ENCODE measurements around the gene TRAPPC3L. TPM values are rescaled to one million over a fixed set of nuclear protein-coding genes. Genes with fewer than 3 reads are reported as not detected.

The TRAPPC3L gene
- total RNA-seq, 2 experiments from 2014 or later: not detected

DNA sequence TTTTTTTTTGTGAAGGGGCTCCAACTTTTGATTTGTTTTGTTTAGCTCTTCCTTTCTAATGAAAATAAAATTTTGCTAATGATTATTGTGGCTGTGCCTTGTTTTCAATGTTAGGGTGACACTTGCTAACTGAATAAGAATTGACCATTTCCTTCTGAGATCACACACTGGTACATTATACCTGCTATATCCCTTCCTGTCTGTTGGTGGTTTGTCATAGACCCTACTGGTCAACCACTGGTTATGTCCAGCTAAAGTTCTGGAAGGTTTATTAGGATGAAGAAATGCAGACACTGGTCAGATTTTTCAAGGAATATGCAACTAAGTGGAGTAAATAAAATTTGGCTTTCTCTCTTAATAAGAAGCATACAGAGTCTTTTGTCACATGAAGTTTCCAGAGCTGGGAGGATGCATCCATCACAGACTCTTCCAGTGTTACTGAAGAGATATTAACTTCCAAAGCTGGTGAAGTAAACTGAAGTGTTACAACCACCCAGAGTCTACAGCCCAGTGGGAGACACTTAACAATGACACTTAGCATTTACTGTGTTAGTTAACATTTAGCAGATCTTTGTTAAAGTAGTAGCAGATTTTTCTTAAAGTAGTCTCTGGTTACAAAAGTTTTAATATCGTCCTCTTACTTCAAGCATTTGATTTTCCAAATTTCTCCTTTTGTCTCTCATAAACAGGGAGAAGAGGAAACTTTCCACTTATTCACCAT lies 53.7 kb downstream of the TRAPPC3L start:
- H3K27ac Mint-ChIP-seq: no peak overlapping the region
- H3K4me3 Mint-ChIP-seq: no peak overlapping the region
- DNase-seq: no peak
- H3K27me3 Mint-ChIP-seq: peaks cover 18% of the 10 kb centered on the region
- no peak for ATAC-seq (ENCODE audit: low read depth)
- POLR2A ChIA-PET: interaction anchor here (0.6 kb wide), 1 partner anchor 198 kb away, joined by 3 read pairs; no protein-coding TSS in a partner anchor
- no peaks in the 10 kb centered on the region for H3K9me3 Mint-ChIP-seq
- H3K4me1 Mint-ChIP-seq: no peaks in the 10 kb centered on the region
- peaks cover 2% of the 10 kb centered on the region for H3K36me3 Mint-ChIP-seq

GRCh38 chr6:116485559-116486184 lies 59.8 kb downstream of the TRAPPC3L start:
- Mint-ChIP-seq H3K27me3 (peaks cover 40% of the 10 kb centered on the region), H3K4me3 (no peak overlapping the region), H3K27ac (no peak overlapping the region), H3K4me1 (no peaks in the 10 kb centered on the region), H3K9me3 (no peaks in the 10 kb centered on the region), H3K36me3 (peaks cover 2% of the 10 kb centered on the region)
- ATAC-seq (ENCODE audit: low read depth): no peak
- POLR2A ChIA-PET: no interaction called here
- DNase-seq: no peak

GRCh38 chr6:116483616-116484015 lies 61.9 kb downstream of the TRAPPC3L start:
- ATAC-seq (ENCODE audit: low read depth) (no peak), DNase-seq (no peak)
- H3K4me3 Mint-ChIP-seq: no peak overlapping the region
- peaks cover under 1% of the 10 kb centered on the region for H3K4me1 Mint-ChIP-seq
- H3K27me3 Mint-ChIP-seq: peaks cover 35% of the 10 kb centered on the region
- H3K36me3 Mint-ChIP-seq: peaks cover under 1% of the 10 kb centered on the region
- H3K27ac Mint-ChIP-seq: no peak overlapping the region
- POLR2A ChIA-PET: no interaction called here
- H3K9me3 Mint-ChIP-seq: peaks cover 1% of the 10 kb centered on the region

- no peak for ATAC-seq (ENCODE audit: low read depth)
- peaks cover 2% of the 10 kb centered on the region for H3K4me1 Mint-ChIP-seq
Measured at GRCh38 chr6:116482780-116483179, 62.7 kb downstream of the TRAPPC3L start.

GRCh38 chr6:116476002-116476678 lies 69.3 kb downstream of the TRAPPC3L start:
- H3K36me3 Mint-ChIP-seq: peaks cover 6% of the 10 kb centered on the region
- peaks cover 24% of the 10 kb centered on the region for H3K27me3 Mint-ChIP-seq
- ATAC-seq (ENCODE audit: low read depth) (peak; percentile 100), DNase-seq (no peak)
- H3K4me1 Mint-ChIP-seq: peaks cover 23% of the 10 kb centered on the region
- POLR2A ChIA-PET: no interaction called here
- peaks cover 5% of the 10 kb centered on the region for H3K9me3 Mint-ChIP-seq
- peak overlapping the region; percentile 37 for H3K27ac Mint-ChIP-seq
- H3K4me3 Mint-ChIP-seq: peak overlapping the region; percentile 52

More at GRCh38 chr6:116482780-116483179, 62.7 kb downstream of the TRAPPC3L start:
- Mint-ChIP-seq H3K9me3 (peaks cover 3% of the 10 kb centered on the region), H3K36me3 (peaks cover 2% of the 10 kb centered on the region), H3K27ac (no peak overlapping the region), H3K4me3 (no peak overlapping the region), H3K27me3 (peaks cover 41% of the 10 kb centered on the region)
- DNase-seq: no peak
- POLR2A ChIA-PET: no interaction called here

GRCh38 chr6:116475141-116475540 lies 70.3 kb downstream of the TRAPPC3L start:
- peaks cover 6% of the 10 kb centered on the region for H3K36me3 Mint-ChIP-seq
- ATAC-seq (ENCODE audit: low read depth) (no peak), DNase-seq (no peak)
- H3K9me3 Mint-ChIP-seq: peaks cover 5% of the 10 kb centered on the region
- POLR2A ChIA-PET: no interaction called here
- H3K4me3 Mint-ChIP-seq: peak overlapping the region; percentile 29
- peaks cover 24% of the 10 kb centered on the region for H3K27me3 Mint-ChIP-seq
- H3K27ac Mint-ChIP-seq: peak overlapping the region; percentile 37
- H3K4me1 Mint-ChIP-seq: peaks cover 23% of the 10 kb centered on the region

GRCh38 chr6:116472706-116473105 lies 72.8 kb downstream of the TRAPPC3L start:
- DNase-seq (no peak), ATAC-seq (ENCODE audit: low read depth) (no peak)
- peaks cover 19% of the 10 kb centered on the region for H3K27me3 Mint-ChIP-seq
- POLR2A ChIA-PET: no interaction called here
- peaks cover 2% of the 10 kb centered on the region for H3K9me3 Mint-ChIP-seq
- peaks cover 4% of the 10 kb centered on the region for H3K36me3 Mint-ChIP-seq
- H3K4me1 Mint-ChIP-seq: peaks cover 21% of the 10 kb centered on the region
- H3K4me3 Mint-ChIP-seq: no peak overlapping the region
- H3K27ac Mint-ChIP-seq: no peak overlapping the region

DNA sequence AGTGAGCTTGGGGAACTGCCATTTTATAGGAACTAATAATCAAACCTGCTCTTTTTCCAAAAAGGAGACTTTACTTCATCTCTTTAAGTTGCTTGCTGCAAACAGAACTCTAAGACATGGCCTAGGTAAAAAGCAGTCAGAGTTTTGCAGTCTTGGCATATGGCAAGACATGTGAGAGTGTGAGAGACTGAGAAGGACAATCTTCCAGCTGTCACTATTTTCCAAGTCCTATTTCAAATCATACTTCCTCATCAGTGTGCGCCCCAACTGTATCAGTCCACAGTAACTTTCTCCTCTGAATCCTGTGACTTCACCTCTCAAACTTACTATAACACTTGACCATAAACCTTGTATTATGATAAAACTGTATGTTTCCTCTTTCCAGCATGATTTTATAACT lies 74.0 kb downstream of the TRAPPC3L start:
- H3K9me3 Mint-ChIP-seq: no peaks in the 10 kb centered on the region
- no peak overlapping the region for H3K4me3 Mint-ChIP-seq
- H3K27ac Mint-ChIP-seq: no peak overlapping the region
- H3K36me3 Mint-ChIP-seq: peaks cover 4% of the 10 kb centered on the region
- ATAC-seq (ENCODE audit: low read depth) (no peak), DNase-seq (no peak)
- H3K4me1 Mint-ChIP-seq: peaks cover 19% of the 10 kb centered on the region
- POLR2A ChIA-PET: no interaction called here
- peaks cover 18% of the 10 kb centered on the region for H3K27me3 Mint-ChIP-seq

DNA sequence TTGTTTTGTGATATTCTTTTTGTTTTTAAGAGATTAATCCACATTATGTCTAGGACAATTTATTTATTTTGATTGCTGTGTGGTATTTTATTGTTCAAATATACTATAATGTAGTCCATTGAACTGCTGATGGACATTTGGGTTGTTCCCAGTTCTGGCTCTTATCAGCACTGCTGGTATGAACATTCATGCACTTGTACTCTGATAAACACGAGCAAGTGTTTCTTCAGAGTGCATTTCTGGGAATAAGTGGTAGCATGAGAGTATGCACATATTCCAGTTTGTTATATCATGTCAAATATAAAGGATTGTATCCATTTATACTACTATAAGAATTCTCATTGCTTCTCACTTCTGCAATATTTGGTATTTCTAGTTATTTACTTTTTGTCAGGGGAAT lies 77.2 kb downstream of the TRAPPC3L start:
- Mint-ChIP-seq H3K4me1 (peaks cover 12% of the 10 kb centered on the region), H3K36me3 (peaks cover 6% of the 10 kb centered on the region)
- POLR2A ChIA-PET: no interaction called here

GRCh38 chr6:116467514-116467913 lies 78.0 kb downstream of the TRAPPC3L start:
- ATAC-seq (ENCODE audit: low read depth) (no peak), DNase-seq (no peak)
- Mint-ChIP-seq H3K4me3 (no peak overlapping the region), H3K9me3 (no peaks in the 10 kb centered on the region), H3K27ac (no peak overlapping the region), H3K36me3 (peaks cover 6% of the 10 kb centered on the region), H3K4me1 (peaks cover 14% of the 10 kb centered on the region), H3K27me3 (peaks cover 25% of the 10 kb centered on the region)
- POLR2A ChIA-PET: no interaction called here

More for the DNA sequence above, 77.2 kb downstream of the TRAPPC3L start:
- no peak for ATAC-seq (ENCODE audit: low read depth)
- Mint-ChIP-seq H3K9me3 (no peaks in the 10 kb centered on the region), H3K27me3 (peaks cover 19% of the 10 kb centered on the region), H3K27ac (no peak overlapping the region), H3K4me3 (no peak overlapping the region)
- DNase-seq: no peak

DNA sequence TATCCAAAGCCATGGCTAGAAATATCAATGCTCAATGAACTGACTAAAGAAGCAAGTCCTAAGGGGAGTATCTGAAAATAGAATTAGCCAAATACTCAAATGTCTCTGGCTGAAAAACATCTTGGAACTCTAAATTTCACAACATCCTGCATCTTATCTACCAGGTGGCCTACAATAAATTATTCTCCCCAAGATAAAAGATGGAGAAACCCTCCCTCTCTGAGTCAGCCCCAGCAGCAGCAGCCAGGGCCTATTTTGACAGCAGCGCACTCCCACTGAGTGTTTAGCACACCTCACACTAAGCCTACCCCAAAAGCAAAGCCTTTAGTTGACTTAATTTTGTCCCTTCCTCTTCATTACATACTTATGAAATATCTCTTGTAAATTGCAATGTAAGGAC lies 78.4 kb downstream of the TRAPPC3L start:
- POLR2A ChIA-PET: no interaction called here
- ATAC-seq (ENCODE audit: low read depth): no peak
- Mint-ChIP-seq H3K4me1 (peaks cover 15% of the 10 kb centered on the region), H3K27ac (no peak overlapping the region), H3K27me3 (peaks cover 27% of the 10 kb centered on the region), H3K4me3 (no peak overlapping the region), H3K9me3 (no peaks in the 10 kb centered on the region), H3K36me3 (peaks cover 6% of the 10 kb centered on the region)
- no peak for DNase-seq

- Mint-ChIP-seq H3K4me3 (peak overlapping the region; percentile 16), H3K4me1 (peaks cover 28% of the 10 kb centered on the region), H3K27ac (no peak overlapping the region), H3K27me3 (peaks cover 24% of the 10 kb centered on the region), H3K9me3 (no peaks in the 10 kb centered on the region), H3K36me3 (peaks cover 6% of the 10 kb centered on the region)
- DNase-seq (no peak), ATAC-seq (ENCODE audit: low read depth) (no peak)
- POLR2A ChIA-PET: no interaction called here
Measured at GRCh38 chr6:116465246-116465645, 80.2 kb downstream of the TRAPPC3L start.

DNA sequence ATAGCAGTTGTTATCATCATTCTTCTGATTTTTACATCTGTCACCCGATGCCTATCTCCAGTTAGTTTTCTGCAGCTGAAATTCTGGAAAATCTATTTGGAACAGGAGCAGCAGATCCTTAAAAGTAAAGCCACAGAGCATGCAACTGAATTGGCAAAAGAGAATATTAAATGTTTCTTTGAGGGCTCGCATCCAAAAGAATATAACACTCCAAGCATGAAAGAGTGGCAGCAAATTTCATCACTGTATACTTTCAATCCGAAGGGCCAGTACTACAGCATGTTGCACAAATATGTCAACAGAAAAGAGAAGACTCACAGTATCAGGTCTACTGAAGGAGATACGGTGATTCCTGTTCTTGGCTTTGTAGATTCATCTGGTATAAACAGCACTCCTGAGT lies 82.2 kb downstream of the TRAPPC3L start:
- H3K9me3 Mint-ChIP-seq: no peaks in the 10 kb centered on the region
- no peak for ATAC-seq (ENCODE audit: low read depth)
- H3K4me1 Mint-ChIP-seq: peaks cover 35% of the 10 kb centered on the region
- H3K36me3 Mint-ChIP-seq: peaks cover 6% of the 10 kb centered on the region
- no peak for DNase-seq
- POLR2A ChIA-PET: no interaction called here
- H3K4me3 Mint-ChIP-seq: peak overlapping the region; percentile 77
- no peak overlapping the region for H3K27ac Mint-ChIP-seq
- peaks cover 22% of the 10 kb centered on the region for H3K27me3 Mint-ChIP-seq
